C4-2B (cell line): Measurements from ENCODE around the gene SELENOO.

ENCODE experiments used
- H3K27ac ChIP-seq: fragments of 450-650 bp; 2 replicates; pipeline ENCODE4 v1.5.1; 2017
- ZFX ChIP-seq: fragments of 450-650 bp; IDR thresholded peaks from 2 replicates; pipeline ENCODE4 v1.6.1; 2017
- TF ChIP-seq, protein P1 (sequence below): fragments of 450-650 bp; conservative IDR thresholded peaks from 2 replicates; pipeline ENCODE4 v1.5.1; 2017; ENCODE audit warnings: mild to moderate bottlenecking

The SELENOO gene

DNA sequence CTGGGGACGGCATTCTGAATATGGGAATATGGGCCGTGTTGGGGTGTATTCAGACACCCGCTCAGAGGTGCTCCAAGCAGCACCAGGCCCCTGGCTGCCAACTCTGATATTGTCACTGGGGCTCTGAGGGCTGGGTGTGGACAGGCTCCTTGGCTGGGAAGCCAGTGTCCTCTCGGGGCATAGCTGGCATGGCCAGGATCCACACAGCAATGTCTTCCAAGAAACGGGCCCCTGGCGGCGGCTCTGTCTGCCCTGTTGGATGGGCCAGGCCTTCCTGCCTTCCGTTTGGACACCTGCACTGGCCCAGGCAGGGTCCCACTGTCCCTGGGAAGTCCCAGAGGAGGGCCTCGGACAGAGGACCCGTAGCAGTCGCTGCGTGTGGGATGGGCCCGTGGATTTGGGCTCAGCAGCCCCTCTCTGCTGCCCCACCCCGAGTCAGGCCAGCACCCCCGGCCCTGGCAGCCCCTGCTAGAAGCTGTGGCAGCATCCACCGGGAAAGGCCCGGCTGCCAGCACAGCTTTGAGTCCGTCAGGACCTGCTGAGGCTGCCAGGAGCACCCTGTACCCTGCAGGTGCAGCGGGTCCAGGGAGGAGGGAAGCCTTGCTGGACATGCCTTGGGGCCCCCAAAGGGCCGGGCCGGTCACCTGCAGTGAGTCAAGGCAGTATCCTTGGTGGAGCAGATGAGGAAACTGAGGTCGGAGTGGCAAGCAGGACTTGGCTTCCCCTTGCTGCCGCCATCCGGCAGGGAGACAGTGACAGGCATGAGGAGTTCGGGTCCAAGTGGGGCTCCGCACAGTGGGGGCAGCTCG is 26.2 kb upstream of the SELENOO start:
- no peak for TF ChIP-seq ZFX
- TF ChIP-seq, protein P1, sequence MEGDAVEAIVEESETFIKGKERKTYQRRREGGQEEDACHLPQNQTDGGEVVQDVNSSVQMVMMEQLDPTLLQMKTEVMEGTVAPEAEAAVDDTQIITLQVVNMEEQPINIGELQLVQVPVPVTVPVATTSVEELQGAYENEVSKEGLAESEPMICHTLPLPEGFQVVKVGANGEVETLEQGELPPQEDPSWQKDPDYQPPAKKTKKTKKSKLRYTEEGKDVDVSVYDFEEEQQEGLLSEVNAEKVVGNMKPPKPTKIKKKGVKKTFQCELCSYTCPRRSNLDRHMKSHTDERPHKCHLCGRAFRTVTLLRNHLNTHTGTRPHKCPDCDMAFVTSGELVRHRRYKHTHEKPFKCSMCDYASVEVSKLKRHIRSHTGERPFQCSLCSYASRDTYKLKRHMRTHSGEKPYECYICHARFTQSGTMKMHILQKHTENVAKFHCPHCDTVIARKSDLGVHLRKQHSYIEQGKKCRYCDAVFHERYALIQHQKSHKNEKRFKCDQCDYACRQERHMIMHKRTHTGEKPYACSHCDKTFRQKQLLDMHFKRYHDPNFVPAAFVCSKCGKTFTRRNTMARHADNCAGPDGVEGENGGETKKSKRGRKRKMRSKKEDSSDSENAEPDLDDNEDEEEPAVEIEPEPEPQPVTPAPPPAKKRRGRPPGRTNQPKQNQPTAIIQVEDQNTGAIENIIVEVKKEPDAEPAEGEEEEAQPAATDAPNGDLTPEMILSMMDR = no peak
- no peak overlapping the region for H3K27ac ChIP-seq

GRCh38 chr22:50175191-50175461 is 25.7 kb upstream of the SELENOO start:
- TF ChIP-seq, protein P1 = no peak
- no peak for TF ChIP-seq ZFX
- no peak overlapping the region for H3K27ac ChIP-seq

DNA sequence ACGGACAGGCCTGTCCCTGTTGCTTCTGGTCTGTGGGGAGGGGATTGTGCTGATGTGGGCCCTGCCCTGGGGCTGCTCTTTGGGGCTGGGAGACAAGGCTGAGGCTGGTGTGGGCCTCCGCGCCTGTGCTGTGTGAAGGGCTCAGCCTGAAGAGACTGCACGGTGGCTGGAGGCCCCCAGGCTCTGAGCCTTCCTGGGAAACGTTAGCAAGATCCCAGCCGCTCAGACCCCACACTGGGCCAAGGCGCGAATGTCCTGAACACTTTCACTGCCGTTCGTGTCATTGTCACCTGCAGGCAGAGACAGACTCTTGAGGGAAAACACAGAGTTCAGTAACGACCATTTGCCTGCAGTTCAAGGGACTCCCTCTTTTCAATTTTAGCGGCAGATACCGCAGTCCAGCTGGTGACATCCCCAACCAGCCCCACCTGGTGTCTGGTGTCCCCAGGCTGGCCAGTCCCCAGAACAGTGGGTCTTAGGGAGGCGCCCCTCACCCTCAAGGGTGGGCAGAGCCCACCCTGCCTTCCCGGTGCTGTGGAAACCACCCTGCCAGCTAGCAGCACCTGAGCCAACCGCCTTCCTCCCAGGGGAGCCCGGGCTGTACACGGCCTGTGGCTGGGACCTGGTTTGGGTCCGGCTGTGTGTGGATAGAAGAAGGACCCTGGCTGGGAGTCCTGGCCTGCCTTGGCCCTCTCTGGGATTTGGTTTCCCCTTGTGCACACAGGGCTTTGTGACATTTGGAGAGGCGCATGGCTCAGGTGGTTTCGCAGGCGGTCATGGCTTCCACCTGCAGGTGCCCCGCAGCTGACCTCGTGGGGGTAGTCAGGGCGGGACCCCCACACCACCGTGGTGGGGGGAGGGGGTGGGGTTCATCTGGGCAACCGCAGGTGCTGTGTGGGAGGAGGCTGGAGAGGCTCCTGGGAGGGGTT is 24.6 kb upstream of the SELENOO start:
- H3K27ac ChIP-seq = no peak overlapping the region
- TF ChIP-seq, protein P1 = no peak
- TF ChIP-seq ZFX = no peak

GRCh38 chr22:50176850-50177536 is 23.8 kb upstream of the SELENOO start:
- no peak overlapping the region for H3K27ac ChIP-seq
- TF ChIP-seq, protein P1 = no peak
- TF ChIP-seq ZFX = no peak

DNA sequence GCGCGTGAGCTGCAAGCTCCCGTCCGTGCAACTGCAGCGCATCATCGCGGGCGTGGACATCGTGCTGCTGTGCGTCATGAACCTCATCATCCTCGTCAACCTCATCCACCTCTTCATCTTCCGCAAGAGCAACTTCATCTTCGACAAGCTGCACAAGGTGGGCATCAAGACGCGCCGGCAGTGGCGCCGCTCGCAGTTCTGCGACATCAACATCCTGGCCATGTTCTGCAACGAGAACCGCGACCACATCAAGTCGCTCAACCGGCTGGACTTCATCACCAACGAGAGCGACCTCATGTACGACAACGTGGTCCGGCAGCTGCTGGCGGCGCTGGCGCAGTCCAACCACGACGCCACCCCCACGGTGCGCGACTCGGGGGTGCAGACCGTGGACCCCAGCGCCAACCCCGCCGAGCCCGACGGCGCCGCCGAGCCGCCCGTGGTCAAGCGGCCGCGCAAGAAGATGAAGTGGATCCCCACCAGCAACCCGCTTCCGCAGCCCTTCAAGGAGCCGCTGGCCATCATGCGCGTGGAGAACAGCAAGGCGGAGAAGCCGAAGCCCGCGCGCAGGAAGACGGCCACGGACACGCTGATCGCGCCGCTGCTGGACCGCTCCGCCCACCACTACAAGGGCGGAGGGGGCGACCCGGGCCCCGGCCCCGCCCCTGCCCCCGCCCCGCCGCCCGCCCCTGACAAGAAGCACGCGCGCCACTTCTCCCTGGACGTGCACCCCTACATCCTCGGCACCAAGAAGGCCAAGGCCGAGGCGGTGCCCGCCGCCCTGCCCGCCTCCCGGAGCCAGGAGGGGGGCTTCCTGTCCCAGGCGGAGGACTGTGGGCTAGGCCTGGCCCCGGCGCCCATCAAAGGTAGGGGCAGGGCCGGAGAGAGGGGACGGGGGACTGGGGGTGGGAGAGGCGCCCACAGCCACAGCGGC is 23.0 kb upstream of the SELENOO start:
- no peak overlapping the region for H3K27ac ChIP-seq
- TF ChIP-seq ZFX = no peak
- TF ChIP-seq, protein P1 = no peak

- no peak overlapping the region for H3K27ac ChIP-seq
- TF ChIP-seq, protein P1 = no peak
- TF ChIP-seq ZFX = no peak
These were observed 22.3 kb upstream of the SELENOO start for GRCh38 chr22:50178471-50178864.
